Stimulated activated CD4-positive, alpha-beta T cell treated with anti-CD3 and anti-CD28 coated beads, TNF-alpha, amount 100 ng/mL, for 4 hours (primary cell): ENCODE measurements around the gene LRRC8D.

Source experiments
- DNase-seq, 3 experiments: peaks; one replicate each; pipeline ENCODE4 v3.0.0-alpha.2; 2020; ENCODE audit warnings: low read depth in 3 of 3

Gene LRRC8D

DNA sequence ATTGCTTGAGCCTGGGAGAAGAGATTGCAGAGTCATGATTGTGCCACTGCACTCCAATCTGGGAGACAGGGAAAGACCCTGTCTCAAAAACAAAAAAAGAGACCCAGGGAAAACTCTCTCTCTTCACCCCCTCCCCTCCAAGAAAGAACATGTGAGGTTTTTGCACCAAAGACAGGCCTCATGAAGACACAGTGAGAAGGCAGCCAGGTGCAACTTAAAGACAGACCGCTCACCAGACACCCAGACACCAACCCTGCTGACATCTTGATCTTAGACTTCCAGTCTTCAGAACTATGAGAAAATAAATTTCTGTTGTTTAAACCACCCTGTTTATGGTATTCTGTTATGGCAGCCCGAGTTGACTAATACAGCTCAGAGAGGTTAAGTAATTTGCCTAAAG lies 13.3 kb upstream of the LRRC8D start:
- no peak for DNase-seq

- DNase-seq, result no peak
Measured at GRCh38 chr1:89807983-89808382, 12.8 kb upstream of the LRRC8D start.

GRCh38 chr1:89808441-89809117 lies 12.3 kb upstream of the LRRC8D start:
- no peak for DNase-seq

DNA sequence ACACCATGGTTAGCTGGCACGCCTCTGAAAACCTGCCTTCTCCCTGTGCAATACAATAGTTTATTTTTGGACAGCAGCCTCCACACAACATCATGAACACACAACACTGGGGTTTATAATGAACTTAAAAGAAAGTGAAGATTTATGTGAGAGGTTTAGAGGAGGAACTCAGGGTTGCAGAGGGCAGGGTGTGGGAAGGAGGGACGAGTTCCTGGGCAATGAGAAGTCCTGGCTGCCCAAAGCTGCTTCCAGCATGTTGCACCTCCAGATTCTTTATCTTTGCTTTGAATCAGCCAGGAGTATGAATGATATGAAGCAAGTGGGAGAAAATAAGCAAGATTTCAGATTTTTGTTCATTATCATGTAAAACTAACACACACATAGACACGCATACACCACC lies 11.3 kb upstream of the LRRC8D start:
- DNase-seq, result no peak

- no peak for DNase-seq
Measured at GRCh38 chr1:89810302-89810701, 10.5 kb upstream of the LRRC8D start.

GRCh38 chr1:89810880-89811279 lies 10.0 kb upstream of the LRRC8D start:
- DNase-seq, result no peak

GRCh38 chr1:89812992-89813391 lies 7.8 kb upstream of the LRRC8D start:
- DNase-seq, result no peak

DNA sequence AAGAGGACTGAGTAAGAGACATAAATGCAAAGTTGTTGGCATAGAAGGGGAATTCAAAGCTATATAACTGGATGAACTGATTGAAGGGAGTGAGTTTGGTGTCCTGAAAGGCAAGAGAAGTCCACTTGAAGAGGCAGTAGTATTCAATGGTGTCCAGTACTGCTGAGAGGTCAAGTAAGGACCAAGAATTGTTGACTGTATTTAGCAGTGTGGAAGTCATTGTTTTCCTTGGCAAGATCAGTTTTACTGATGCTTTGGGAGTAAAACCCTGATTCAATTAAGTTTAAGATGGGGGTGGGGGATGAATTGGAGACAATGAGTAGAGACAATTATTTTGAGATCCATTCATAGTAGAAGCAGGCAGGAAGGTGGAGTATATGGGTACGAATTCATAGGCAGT lies 5.8 kb upstream of the LRRC8D start:
- no peak for DNase-seq

- no peak for DNase-seq
Measured at GRCh38 chr1:89815611-89816010, 5.2 kb upstream of the LRRC8D start.

DNA sequence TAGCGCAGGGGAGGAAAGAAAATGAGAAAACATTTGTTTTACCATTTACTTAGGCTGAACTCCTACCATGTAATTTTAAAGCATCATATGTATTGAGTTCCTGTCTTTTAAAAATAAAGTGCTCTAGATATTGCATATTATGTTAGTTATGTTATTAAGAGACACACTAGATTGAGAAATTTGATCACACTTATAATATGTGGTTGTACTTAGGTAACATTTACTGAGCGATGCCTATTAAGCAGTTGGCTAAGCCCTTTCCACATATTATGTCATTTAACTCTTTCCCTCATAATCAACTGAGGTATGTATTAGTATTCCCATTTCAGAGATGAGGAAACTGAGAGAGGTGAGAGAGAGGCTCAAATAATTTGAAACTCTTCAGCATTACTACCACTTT lies 4.5 kb upstream of the LRRC8D start:
- DNase-seq, result no peak

DNA sequence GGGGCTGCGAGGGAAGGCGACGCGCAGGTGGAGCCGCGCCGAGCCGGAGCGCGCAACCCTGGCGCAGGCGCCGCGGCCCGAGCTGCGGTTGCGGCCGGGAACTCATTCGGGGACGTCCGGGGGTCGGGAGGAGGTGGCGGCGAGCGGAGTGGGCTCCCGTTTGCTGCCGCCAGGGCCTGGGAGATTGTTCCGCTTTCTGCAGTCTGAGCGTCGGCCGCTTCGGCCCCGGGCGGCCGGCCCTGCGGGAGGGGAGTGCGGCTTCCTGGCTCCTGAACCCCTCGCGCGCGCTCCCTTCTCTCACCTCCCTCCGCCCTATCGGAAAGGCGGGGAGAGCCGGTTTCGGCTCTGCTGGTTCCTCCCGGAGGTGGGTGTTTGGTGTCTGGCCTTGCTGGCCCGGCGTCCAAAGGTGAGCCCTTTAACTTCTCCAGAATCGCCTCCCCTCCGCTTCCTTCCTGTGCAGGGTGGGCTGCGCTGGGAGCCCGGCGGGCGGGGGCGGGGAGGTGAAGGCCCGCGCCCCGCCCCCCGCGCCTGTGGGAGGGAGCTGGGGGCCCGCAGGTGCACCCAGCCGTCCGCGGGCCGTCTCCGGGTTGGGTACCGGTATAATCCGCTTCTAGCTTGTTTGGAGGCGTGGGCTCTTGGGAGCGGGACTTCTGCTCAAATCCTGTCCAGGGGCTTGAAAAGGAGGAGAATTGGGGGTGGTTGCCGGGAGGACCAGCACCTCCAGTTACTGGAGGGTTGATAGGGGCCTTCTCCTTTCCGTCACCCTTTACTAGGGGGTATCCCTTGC lies 683 bp downstream of the LRRC8D start:
- DNase-seq, result peak; percentile 29 to 52 (median 42)

- DNase-seq, result no peak
Measured at GRCh38 chr1:89822109-89822962, 1.5 kb downstream of the LRRC8D start.

DNA sequence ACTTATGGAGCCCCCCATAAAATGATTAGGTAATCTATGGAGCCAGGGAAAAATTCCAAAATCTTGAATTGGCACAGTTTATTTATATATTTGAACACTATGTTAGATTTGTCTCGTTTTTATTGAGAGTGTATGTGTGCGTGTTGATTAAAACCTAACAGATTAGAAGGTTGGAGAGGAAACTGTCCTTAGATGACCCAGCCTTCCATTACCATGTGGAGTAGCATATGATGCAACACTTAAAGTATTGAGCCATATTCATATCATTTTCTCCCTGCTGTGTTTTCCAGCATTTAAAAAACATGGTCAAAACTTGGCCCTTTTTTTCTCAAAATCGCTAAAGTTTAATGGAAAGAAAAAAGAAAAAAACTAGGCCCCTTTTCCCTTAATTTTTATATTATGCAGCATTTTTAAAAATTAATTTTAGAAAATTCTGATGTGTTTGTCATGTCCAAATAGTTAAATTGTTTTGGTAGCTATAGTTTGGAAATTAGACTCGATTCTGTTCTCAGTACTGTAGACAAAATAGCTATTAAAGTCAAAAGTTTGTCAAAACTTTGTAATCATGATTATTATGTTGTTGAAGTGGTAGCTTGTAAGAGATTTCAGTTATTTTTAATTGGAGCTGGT lies 2.3 kb downstream of the LRRC8D start:
- DNase-seq, result no peak

DNA sequence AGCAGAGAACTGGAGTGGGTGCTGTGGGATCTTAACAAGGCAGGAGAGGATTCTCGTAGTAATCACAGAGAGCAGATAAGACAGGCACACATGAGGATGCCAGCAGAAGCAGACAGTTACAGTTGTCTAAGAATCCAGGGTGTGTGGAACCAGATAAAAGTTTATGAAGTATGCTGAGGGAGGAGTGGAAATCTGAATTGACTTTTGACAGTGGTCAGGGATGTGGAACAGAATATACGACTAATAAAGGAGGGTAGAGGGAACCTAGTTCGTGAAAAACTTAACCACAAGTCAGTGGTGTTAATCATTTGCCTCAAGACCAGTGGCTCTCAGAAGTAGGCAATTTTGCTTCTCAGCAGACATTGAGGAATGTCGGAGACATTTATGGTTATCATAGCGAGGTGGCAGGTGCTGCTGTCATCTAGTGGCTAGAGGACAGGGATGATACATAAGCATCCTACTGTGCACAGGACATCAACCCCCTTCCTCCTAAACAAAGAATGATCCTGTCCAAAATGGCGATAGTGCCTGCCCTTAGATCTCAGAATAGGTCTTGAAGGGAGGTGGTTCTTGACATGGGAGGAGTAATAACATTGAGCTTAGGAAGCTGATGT lies 3.0 kb downstream of the LRRC8D start:
- no peak for DNase-seq

DNA sequence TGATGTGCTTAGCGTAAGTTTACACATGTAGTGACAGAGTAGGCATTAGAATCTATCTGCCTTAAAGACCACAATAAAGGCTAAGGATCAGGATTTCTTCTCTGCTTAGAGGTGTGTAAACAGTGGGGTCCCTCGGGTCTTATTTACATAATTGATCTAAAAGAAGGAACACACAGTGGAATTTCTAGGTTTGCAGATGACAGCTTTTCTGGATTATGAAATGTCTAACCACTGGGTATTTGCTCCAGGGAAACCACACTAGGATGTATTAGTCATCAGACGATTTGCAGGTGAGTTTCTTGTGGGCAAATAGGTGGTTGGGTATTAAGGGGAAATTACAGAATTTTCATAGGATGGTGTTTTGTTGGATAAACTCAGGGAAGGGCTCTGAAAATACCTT lies 5.8 kb downstream of the LRRC8D start:
- no peak for DNase-seq

DNA sequence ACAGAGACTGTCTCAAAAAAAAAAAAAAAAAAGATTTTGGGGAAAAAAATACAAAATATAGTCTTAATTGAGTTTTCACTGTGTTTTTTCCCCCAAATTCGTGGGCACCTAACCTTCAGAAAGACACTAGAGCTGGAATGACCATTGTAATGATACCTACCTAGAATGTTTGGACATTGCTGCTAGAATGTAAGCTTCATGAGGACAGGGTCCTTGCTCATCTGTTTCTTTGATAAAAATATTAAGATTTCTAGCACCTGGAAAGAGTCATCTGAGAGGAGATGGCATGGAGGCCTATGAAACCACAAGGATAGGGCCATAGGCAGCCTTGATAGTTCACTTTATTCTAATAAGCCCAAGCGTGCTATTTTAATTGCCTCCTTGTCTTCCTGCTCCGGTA lies 6.5 kb downstream of the LRRC8D start:
- no peak for DNase-seq

DNA sequence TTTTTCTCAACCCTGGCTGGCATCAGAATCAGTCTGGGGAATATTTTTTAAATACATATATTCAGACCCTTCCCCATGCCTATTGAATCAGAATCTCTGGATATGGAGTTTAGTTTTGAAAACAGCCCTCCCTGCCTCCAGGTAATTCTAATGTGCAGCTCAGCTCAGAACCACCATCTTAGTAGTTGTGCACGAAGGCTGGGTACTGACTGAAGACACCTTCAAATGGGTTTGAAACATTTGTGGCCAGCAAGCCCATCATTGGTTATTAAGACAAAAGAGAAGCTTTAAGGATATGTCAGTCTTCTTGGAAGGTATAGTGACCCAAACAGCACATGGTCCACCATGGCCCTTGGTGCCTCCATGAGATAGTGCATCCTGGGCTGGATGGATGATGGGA lies 7.1 kb downstream of the LRRC8D start:
- DNase-seq, result no peak

DNA sequence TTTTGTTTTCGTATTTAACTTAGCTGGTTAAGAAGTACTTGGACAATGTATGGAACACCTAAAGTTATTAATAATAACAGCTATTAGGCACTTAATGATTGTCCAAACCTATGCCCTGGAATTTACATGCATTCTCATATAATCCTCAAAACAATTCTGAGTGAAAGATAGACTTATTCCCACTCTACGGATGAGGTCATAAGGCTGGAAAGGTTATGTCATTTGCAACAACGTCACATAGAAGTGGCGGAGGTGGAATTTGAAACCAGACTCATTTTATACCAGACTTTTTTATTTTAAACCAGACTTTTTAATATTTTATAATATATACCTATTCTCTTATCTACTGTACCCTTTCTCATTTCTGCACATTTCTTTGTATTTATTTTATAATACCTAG lies 8.4 kb downstream of the LRRC8D start:
- no peak for DNase-seq

- DNase-seq, result no peak
Measured at GRCh38 chr1:89831462-89832120, 10.8 kb downstream of the LRRC8D start.

- DNase-seq, result no peak
Measured at GRCh38 chr1:89832496-89833127, 11.8 kb downstream of the LRRC8D start.
